H1 (cell line): ENCODE measurements around the gene HSF4. TPM values are rescaled to one million over a fixed set of nuclear protein-coding genes. Genes with fewer than 3 reads are reported as not detected.

ENCODE experiments used
- CTCF ChIA-PET: fragments of 300-600 bp; sonication (Branson Sonifier 250); formaldehyde crosslinking; loops from one replicate; lab custom pipeline; 2021; ENCODE audit not compliant: partially characterized antibody; lab: Charles Lee
- POLR2A ChIA-PET: fragments of 300-600 bp; sonication (Branson Sonifier 250); formaldehyde crosslinking; loops from one replicate; lab custom pipeline; 2021; ENCODE audit warnings: inconsistent platforms; ENCODE audit not compliant: partially characterized antibody; lab: Charles Lee
- DNase-seq, 2 experiments: peaks; one replicate each; pipeline versions ENCODE4 v3.0.0 to v3.0.0-alpha.2; 2010 to 2022; ENCODE audit warnings: low spot score in 2 of 2, low read depth in 1 of 2, mixed read lengths in 1 of 2
- FAIRE-seq: peaks from 2 replicates; lab custom pipeline; 2011; peaks lifted over from hg19 to GRCh38; lab: Jason Lieb, UNC
- H2AFZ ChIP-seq: 2 replicates; pipeline ENCODE4 v1.8.1; 2012; ENCODE audit warnings: low read length, inconsistent platforms
- H2AK5ac ChIP-seq: 2 replicates; pipeline ENCODE4 v1.6.1; 2013; ENCODE audit warnings: low read depth, low read length
- H2BK120ac ChIP-seq: replicated peaks from 2 replicates; pipeline ENCODE3; 2013; ENCODE audit warnings: low read depth, low read length, inconsistent platforms
- H2BK12ac ChIP-seq: 2 replicates; pipeline ENCODE4 v1.6.1; 2013; ENCODE audit warnings: low read depth, low read length
- H2BK15ac ChIP-seq: 2 replicates; pipeline ENCODE4 v1.6.1; 2013; ENCODE audit warnings: low read length
- H2BK20ac ChIP-seq: 2 replicates; pipeline ENCODE4 v1.6.1; 2013; ENCODE audit warnings: low read length
- H2BK5ac ChIP-seq: 2 replicates; pipeline ENCODE4 v1.6.1; 2013; ENCODE audit warnings: low read depth, low read length
- H3K14ac ChIP-seq: 2 replicates; pipeline ENCODE4 v1.6.1; 2013; ENCODE audit warnings: inconsistent platforms; ENCODE audit not compliant: insufficient read length
- H3K18ac ChIP-seq: 2 replicates; pipeline ENCODE4 v1.6.1; 2013; ENCODE audit warnings: low read length; ENCODE audit errors: extremely low read depth
- H3K23ac ChIP-seq: 2 replicates; pipeline ENCODE4 v1.6.1; 2013; ENCODE audit warnings: inconsistent platforms; ENCODE audit not compliant: insufficient read length
- H3K23me2 ChIP-seq: 2 replicates; pipeline ENCODE4 v1.6.1; 2013; ENCODE audit warnings: low read depth, low read length
- H3K27ac ChIP-seq: 2 replicates; pipeline ENCODE4 v1.6.1; 2011; ENCODE audit warnings: low read depth, low read length, inconsistent platforms
- H3K27me3 ChIP-seq, 4 experiments: replicated peaks in 1 of 4; 1 replicate in 1 of 4; 2 replicates in 3 of 4; pipeline versions ENCODE4 v1.6.1 to v1.8.1; 2011 to 2013; ENCODE audit warnings: low read length in 3 of 4, mild to moderate bottlenecking in 3 of 4, inconsistent platforms in 2 of 4, mixed read lengths in 2 of 4, moderate library complexity in 1 of 4; ENCODE audit not compliant: control insufficient read depth in 3 of 4, insufficient read depth in 3 of 4; ENCODE audit errors: extremely low read depth in 1 of 4
- H3K36me3 ChIP-seq, 4 experiments: 2 replicates each; pipeline versions ENCODE4 v1.6.1 to v1.8.1; 2011 to 2013; ENCODE audit warnings: mild to moderate bottlenecking in 4 of 4, low read length in 3 of 4, moderate library complexity in 2 of 4, control low read depth in 1 of 4, inconsistent platforms in 1 of 4; ENCODE audit not compliant: insufficient read depth in 4 of 4, control insufficient read depth in 2 of 4
- H3K4ac ChIP-seq: replicated peaks from 2 replicates; pipeline ENCODE3; 2013; ENCODE audit warnings: low read length, low read depth, mixed read lengths, inconsistent platforms; ENCODE audit not compliant: insufficient read length
- H3K4me1 ChIP-seq, 4 experiments: replicated peaks in 1 of 4; 1 replicate in 1 of 4; 2 replicates in 3 of 4; pipeline versions ENCODE4 v1.6.1 to v1.8.1; 2011 to 2013; ENCODE audit warnings: low read length in 3 of 4, inconsistent platforms in 2 of 4, mixed read lengths in 1 of 4; ENCODE audit not compliant: insufficient read depth in 4 of 4, control insufficient read depth in 3 of 4
- H3K4me2 ChIP-seq, 2 experiments: 2 replicates each; pipeline versions ENCODE4 v1.6.1 to v1.8.1; 2011 to 2013; ENCODE audit warnings: low read depth in 2 of 2, low read length in 2 of 2, control low read depth in 1 of 2, inconsistent platforms in 1 of 2, mild to moderate bottlenecking in 1 of 2; ENCODE audit not compliant: insufficient read depth in 1 of 2
- H3K4me3 ChIP-seq, 4 experiments: fragments of 200-600, 300-600 bp in 1 of 4; sonication (generic), shearing (Covaris generic), sonication (Bioruptor Twin) in 1 of 4; 2 replicates each; pipeline versions ENCODE4 v1.5.1 to v1.8.1; 2011 to 2016; ENCODE audit warnings: low read length in 4 of 4, low read depth in 3 of 4, control low read depth in 2 of 4, inconsistent platforms in 2 of 4, mild to moderate bottlenecking in 2 of 4, mixed read lengths in 1 of 4, moderate library complexity in 1 of 4; ENCODE audit not compliant: insufficient read depth in 2 of 4; ENCODE audit errors: extremely low read depth in 1 of 4
- H3K56ac ChIP-seq: replicated peaks from 2 replicates; pipeline ENCODE3; 2013; ENCODE audit warnings: low read depth, mild to moderate bottlenecking, mixed read lengths, low read length, inconsistent platforms; ENCODE audit not compliant: insufficient read length
- H3K79me1 ChIP-seq: 2 replicates; pipeline ENCODE4 v1.6.1; 2013; ENCODE audit warnings: low read depth, low read length, control low read depth
- H3K79me2 ChIP-seq, 2 experiments: 2 replicates each; pipeline versions ENCODE4 v1.6.1 to v1.8.1; 2012 to 2013; ENCODE audit warnings: low read length in 2 of 2, mild to moderate bottlenecking in 2 of 2, inconsistent platforms in 1 of 2; ENCODE audit not compliant: insufficient read depth in 2 of 2, control insufficient read depth in 1 of 2
- H3K9ac ChIP-seq, 4 experiments: replicated peaks in 1 of 4; 1 replicate in 1 of 4; 2 replicates in 3 of 4; pipeline versions ENCODE4 v1.6.1 to v1.8.1; 2011 to 2013; ENCODE audit warnings: low read depth in 3 of 4, low read length in 3 of 4, control low read depth in 2 of 4, mild to moderate bottlenecking in 2 of 4, moderate library complexity in 2 of 4, inconsistent platforms in 1 of 4; ENCODE audit errors: extremely low read depth in 1 of 4
- H3K9me3 ChIP-seq, 2 experiments: 2 replicates each; pipeline versions ENCODE4 v1.6.1 to v1.8.1; 2012 to 2013; ENCODE audit warnings: mild to moderate bottlenecking in 2 of 2, moderate library complexity in 2 of 2, control low read depth in 1 of 2, inconsistent platforms in 1 of 2, low read depth in 1 of 2, low read length in 1 of 2, mixed read lengths in 1 of 2; ENCODE audit not compliant: insufficient read depth in 2 of 2
- H4K20me1 ChIP-seq, 2 experiments: replicated peaks in 1 of 2; 2 replicates each; pipeline versions ENCODE3 to v1.8.1; 2011 to 2013; ENCODE audit warnings: inconsistent platforms in 2 of 2, low read length in 2 of 2, mild to moderate bottlenecking in 1 of 2; ENCODE audit not compliant: insufficient read depth in 2 of 2, control insufficient read depth in 1 of 2
- H4K5ac ChIP-seq: 2 replicates; pipeline ENCODE4 v1.6.1; 2013; ENCODE audit warnings: low read length, low read depth, mixed read lengths, inconsistent platforms; ENCODE audit not compliant: insufficient read length
- H4K8ac ChIP-seq: 2 replicates; pipeline ENCODE4 v1.8.0; 2013; ENCODE audit warnings: mild to moderate bottlenecking, moderate library complexity, low read length, inconsistent platforms; ENCODE audit not compliant: insufficient read depth; ENCODE audit errors: extremely low read depth
- H4K91ac ChIP-seq: replicated peaks from 2 replicates; pipeline ENCODE3; 2013; ENCODE audit warnings: low read length, mixed read lengths, inconsistent platforms; ENCODE audit not compliant: insufficient read length
- BRCA1 ChIP-seq: IDR thresholded peaks from 2 replicates; pipeline ENCODE4 v1.6.1; 2012; ENCODE audit warnings: low read depth, low read length, improper control_type of control experiment
- CTBP2 ChIP-seq: IDR thresholded peaks from 2 replicates; pipeline ENCODE4 v1.7.0; 2011; ENCODE audit warnings: borderline replicate concordance, mild to moderate bottlenecking, moderate library complexity, mixed read lengths, low read length; ENCODE audit not compliant: insufficient read depth, insufficient read length
- JUN ChIP-seq: IDR thresholded peaks from 2 replicates; pipeline ENCODE4 v1.6.1; 2011; ENCODE audit warnings: low read depth, mild to moderate bottlenecking, improper control_type of control experiment, low read length
- NRF1 ChIP-seq: IDR thresholded peaks from 2 replicates; pipeline ENCODE4 v1.6.1; 2011; ENCODE audit warnings: mild to moderate bottlenecking, low read depth, low read length, improper control_type of control experiment
- WGBS, 2 experiments: shearing (Covaris generic) in 1 of 2; methylation state at CpG; one replicate each; pipeline versions ENCODE4 v1.1.6 to v1.1.7; 2013 to 2015; ENCODE audit warnings: low lambda C conversion rate in 2 of 2, mixed read lengths in 2 of 2, inconsistent platforms in 1 of 2, low coverage in 1 of 2, missing lambda C conversion rate in 1 of 2; ENCODE audit not compliant: insufficient replicate concordance in 2 of 2, insufficient coverage in 1 of 2, insufficient read length in 1 of 2; ENCODE audit errors: extremely low coverage in 1 of 2, missing lambda C conversion rate in 1 of 2; 5-methylcytosine and 5-hydroxymethylcytosine counted together
- polyA plus RNA-seq, 7 experiments: library from polyadenylated mRNA; depleted of rRNA in 3 of 7; stranded (reverse) in 5 of 7; unstranded in 2 of 7; fragments of >200 nt in 5 of 7; fragments of 200-250 nt in 2 of 7; gene quantifications; 1 replicate in 5 of 7; 2 replicates in 1 of 7; 4 replicates in 1 of 7; pipeline versions ENCODE4 v1.2.1 to v1.2.3, GENCODE V29; 2011 to 2013; ENCODE audit warnings: missing spikeins in 2 of 7, mixed read lengths in 2 of 7
- total RNA-seq: library from RNA; stranded (reverse); fragmentation: NEBNext Ultra II Directional; extraction: Animal tissue kit (Norgen Biotek cat#: 25700); gene quantifications from 2 replicates; pipeline ENCODE4 v1.2.1, GENCODE V29; 2021
- TF ChIP-seq, protein P1 (sequence below), 3 experiments: IDR thresholded peaks; 1 replicate in 2 of 3; 2 replicates in 1 of 3; pipeline versions ENCODE4 v1.5.1 to v1.6.1; 2011; ENCODE audit warnings: low read length in 3 of 3, mild to moderate bottlenecking in 3 of 3, inconsistent platforms in 2 of 3, low read depth in 1 of 3, moderate library complexity in 1 of 3; ENCODE audit not compliant: insufficient read depth in 1 of 3; ENCODE audit errors: control extremely low read depth in 1 of 3

HSF4 gene
- total and polyA plus RNA-seq, 2 of the 8 experiments (the other 6 are each of a cell fraction or from before 2014, with no cell fraction given) = 0.14 TPM; not detected in 1

DNA sequence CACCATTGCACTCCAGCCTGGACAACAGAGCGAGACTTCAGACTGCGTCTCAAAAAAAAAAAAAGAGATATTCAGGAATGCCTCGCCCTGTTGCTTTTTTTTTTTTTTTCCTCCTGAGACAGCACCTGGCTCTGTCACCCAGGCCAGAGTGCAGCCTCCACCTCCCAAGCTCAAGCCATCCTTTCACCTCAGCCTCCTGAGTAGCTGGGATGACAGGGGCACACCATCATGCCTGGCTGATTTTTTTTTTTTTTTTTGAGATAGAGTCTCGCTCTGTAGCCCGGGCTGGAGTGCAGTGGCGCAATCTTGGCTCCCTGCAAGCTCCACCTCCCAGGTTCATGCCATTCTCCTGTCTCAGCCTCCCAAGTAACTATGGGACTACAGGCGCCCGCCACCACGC is 46.8 kb upstream of the HSF4 start:
- no peak overlapping the region for H3K18ac ChIP-seq
- H3K79me1 ChIP-seq = peaks cover 11% of the 10 kb centered on the region; the same call in 1 of the 2 replicates
- H3K4ac ChIP-seq = no peak overlapping the region
- peaks cover 4 to 34% of the 10 kb centered on the region in 2 experiments; a peak in 3 of 4 replicates for H3K79me2 ChIP-seq
- DNase-seq (no peak), FAIRE-seq (no peak)
- H4K5ac ChIP-seq = no peak overlapping the region
- no peak overlapping the region for H3K23ac ChIP-seq
- peaks cover 3 to 10% of the 10 kb centered on the region in 2 experiments for H4K20me1 ChIP-seq
- no peak overlapping the region for H2BK15ac ChIP-seq
- no peak overlapping the region for H2AK5ac ChIP-seq
- POLR2A ChIA-PET = no interaction called here
- no peak overlapping the region for H3K14ac ChIP-seq
- no peaks in the 10 kb centered on the region for H3K27me3 ChIP-seq
- H3K56ac ChIP-seq = no peak overlapping the region
- peaks cover 0 to 14% (median 6%) of the 10 kb centered on the region in 4 experiments; a peak in 5 of 8 replicates for H3K36me3 ChIP-seq
- no peak overlapping the region for H2BK120ac ChIP-seq
- no peak overlapping the region for H2BK5ac ChIP-seq
- no peak overlapping the region for H3K4me2 ChIP-seq
- H3K9ac ChIP-seq = no peak overlapping the region
- H3K4me1 ChIP-seq = 0 out of 7 replicates have a peak, but pooled peaks cover 0 to 2% (median 0%) of the 10 kb centered on the region in 4 experiments
- no peak overlapping the region for H3K27ac ChIP-seq
- H2AFZ ChIP-seq = no peak overlapping the region
- H2BK20ac ChIP-seq = no peak overlapping the region
- no peak for TF ChIP-seq CTBP2
- TF ChIP-seq NRF1 = no peak
- TF ChIP-seq, protein P1, sequence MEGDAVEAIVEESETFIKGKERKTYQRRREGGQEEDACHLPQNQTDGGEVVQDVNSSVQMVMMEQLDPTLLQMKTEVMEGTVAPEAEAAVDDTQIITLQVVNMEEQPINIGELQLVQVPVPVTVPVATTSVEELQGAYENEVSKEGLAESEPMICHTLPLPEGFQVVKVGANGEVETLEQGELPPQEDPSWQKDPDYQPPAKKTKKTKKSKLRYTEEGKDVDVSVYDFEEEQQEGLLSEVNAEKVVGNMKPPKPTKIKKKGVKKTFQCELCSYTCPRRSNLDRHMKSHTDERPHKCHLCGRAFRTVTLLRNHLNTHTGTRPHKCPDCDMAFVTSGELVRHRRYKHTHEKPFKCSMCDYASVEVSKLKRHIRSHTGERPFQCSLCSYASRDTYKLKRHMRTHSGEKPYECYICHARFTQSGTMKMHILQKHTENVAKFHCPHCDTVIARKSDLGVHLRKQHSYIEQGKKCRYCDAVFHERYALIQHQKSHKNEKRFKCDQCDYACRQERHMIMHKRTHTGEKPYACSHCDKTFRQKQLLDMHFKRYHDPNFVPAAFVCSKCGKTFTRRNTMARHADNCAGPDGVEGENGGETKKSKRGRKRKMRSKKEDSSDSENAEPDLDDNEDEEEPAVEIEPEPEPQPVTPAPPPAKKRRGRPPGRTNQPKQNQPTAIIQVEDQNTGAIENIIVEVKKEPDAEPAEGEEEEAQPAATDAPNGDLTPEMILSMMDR (IDR thresholded peaks at IDR 0.05; ENCODE audit: control extremely low read depth in 1 of 3, insufficient read depth in 1 of 3, low read depth in 1 of 3, low read length in 3 of 3) = no peak
- TF ChIP-seq JUN = no peak
- TF ChIP-seq BRCA1 = no peak
- TF ChIP-seq, all 59 proteins: peak for 0
- Histone ChIP-seq H4K91ac (no peak overlapping the region), H4K8ac (no peak overlapping the region), H3K23me2 (no peaks in the 10 kb centered on the region), H3K4me3 (no peak overlapping the region), H2BK12ac (no peak overlapping the region), H3K9me3 (no peaks in the 10 kb centered on the region)
- 97% methylated on average over 6 of the region's 9 CpGs; no CpG with 5 or more reads in 1 of the 2 experiments for WGBS, 2 experiments
- CTCF ChIA-PET = interaction anchor here (1.1 kb wide), 1 partner anchor 14 kb away, joined by 4 read pairs; no protein-coding TSS in a partner anchor
